Chondrocyte (in vitro differentiated cells): ENCODE data around the gene TAPBP. TPM values are rescaled to one million over a fixed set of nuclear protein-coding genes. Genes with fewer than 3 reads are reported as not detected.
A peak's percentile ranks its signal among the peaks of the same experiment; 100 is the strongest.

Experiments used
- DNase-seq: peaks from one replicate; pipeline ENCODE4 v3.0.0; 2021; ENCODE audit warnings: mixed read lengths, low spot score
- H3K27ac Mint-ChIP-seq: one replicate; pipeline ENCODE4 v1.8.0; 2021; ENCODE audit warnings: mild to moderate bottlenecking, moderate library complexity, mixed read lengths; ENCODE audit not compliant: unreplicated experiment
- H3K27me3 Mint-ChIP-seq: 2 replicates; pipeline ENCODE4 v1.8.0; 2021; ENCODE audit warnings: low read depth, mixed read lengths
- H3K36me3 Mint-ChIP-seq: 2 replicates; pipeline ENCODE4 v1.8.0; 2021; ENCODE audit warnings: low read depth, mixed read lengths
- H3K4me1 Mint-ChIP-seq: 2 replicates; pipeline ENCODE4 v1.8.0; 2021; ENCODE audit warnings: low read depth, mild to moderate bottlenecking, mixed read lengths
- H3K4me3 Mint-ChIP-seq: one replicate; pipeline ENCODE4 v1.8.0; 2021; ENCODE audit warnings: mild to moderate bottlenecking, moderate library complexity, mixed read lengths; ENCODE audit not compliant: unreplicated experiment
- H3K9me3 Mint-ChIP-seq: 2 replicates; pipeline ENCODE4 v1.8.0; 2021; ENCODE audit warnings: low read depth, mixed read lengths
- total RNA-seq: library from RNA; stranded (reverse); gene quantifications from 3 replicates; pipeline ENCODE4 v1.2.1, GENCODE V29; 2021
- TF ChIP-seq, protein P1 (sequence below): fragments of 200-600 bp; sonication (generic); IDR thresholded peaks from 2 replicates; pipeline ENCODE4 v1.5.0; 2021; ENCODE audit warnings: antibody characterized with exemption, mild to moderate bottlenecking, moderate library complexity

Gene TAPBP
- total RNA-seq, 1 donor from 2014 or later: 86.2 TPM

DNA sequence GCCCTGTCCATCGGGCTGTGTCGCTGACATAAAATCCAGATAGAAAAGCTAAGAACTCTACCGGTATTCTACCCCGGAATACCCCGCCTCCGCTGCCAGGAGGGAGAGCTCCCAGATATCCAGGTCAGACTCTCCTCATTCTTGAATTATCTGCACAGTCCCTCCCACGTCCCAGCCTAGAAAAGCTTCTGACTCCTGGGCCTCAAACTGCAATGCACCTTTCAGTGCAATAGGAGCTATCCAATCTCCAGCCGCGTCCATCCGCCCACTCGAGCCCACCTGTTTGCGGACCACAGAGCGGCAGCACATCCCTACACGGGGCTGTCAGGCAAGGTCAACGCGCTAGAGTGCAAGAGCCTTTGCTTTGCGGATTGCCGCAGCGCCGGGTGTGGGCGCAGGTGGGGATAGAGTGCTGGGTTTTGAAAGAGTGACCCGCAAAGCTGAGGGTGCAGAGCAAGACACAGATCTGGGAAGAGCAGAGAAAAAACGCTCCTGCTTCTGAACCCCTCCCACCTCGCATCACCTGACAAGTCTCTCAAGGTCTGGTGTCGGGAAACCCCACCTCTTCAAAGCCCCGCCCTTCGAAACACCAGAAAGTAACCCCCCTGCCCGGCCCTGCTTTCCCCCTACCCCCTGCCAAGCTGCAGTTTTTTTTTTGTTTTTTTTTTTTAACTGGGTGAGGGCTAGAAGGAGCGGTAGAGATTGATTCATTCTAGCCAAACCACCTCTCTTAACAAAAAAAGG is 1.3 kb downstream of the TAPBP start:
- DNase-seq: no peak
- peak overlapping the region; percentile 97 for H3K4me3 Mint-ChIP-seq
- H3K36me3 Mint-ChIP-seq: peaks cover 1% of the 10 kb centered on the region
- H3K4me1 Mint-ChIP-seq: peaks cover 46% of the 10 kb centered on the region
- peak overlapping the region; percentile 98 for H3K27ac Mint-ChIP-seq
- no peaks in the 10 kb centered on the region for H3K27me3 Mint-ChIP-seq
- TF ChIP-seq, protein P1, sequence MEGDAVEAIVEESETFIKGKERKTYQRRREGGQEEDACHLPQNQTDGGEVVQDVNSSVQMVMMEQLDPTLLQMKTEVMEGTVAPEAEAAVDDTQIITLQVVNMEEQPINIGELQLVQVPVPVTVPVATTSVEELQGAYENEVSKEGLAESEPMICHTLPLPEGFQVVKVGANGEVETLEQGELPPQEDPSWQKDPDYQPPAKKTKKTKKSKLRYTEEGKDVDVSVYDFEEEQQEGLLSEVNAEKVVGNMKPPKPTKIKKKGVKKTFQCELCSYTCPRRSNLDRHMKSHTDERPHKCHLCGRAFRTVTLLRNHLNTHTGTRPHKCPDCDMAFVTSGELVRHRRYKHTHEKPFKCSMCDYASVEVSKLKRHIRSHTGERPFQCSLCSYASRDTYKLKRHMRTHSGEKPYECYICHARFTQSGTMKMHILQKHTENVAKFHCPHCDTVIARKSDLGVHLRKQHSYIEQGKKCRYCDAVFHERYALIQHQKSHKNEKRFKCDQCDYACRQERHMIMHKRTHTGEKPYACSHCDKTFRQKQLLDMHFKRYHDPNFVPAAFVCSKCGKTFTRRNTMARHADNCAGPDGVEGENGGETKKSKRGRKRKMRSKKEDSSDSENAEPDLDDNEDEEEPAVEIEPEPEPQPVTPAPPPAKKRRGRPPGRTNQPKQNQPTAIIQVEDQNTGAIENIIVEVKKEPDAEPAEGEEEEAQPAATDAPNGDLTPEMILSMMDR: no peak
- H3K9me3 Mint-ChIP-seq: no peaks in the 10 kb centered on the region

- no peak for DNase-seq
- Mint-ChIP-seq H3K27ac (peak overlapping the region; percentile 27), H3K9me3 (no peaks in the 10 kb centered on the region), H3K4me3 (no peak overlapping the region), H3K27me3 (no peaks in the 10 kb centered on the region), H3K36me3 (peaks cover 11% of the 10 kb centered on the region), H3K4me1 (peaks cover 5% of the 10 kb centered on the region)
- TF ChIP-seq, protein P1: no peak
Observed at GRCh38 chr6:33306356-33306755, 7.5 kb downstream of the TAPBP start.

GRCh38 chr6:33305052-33305451 is 8.8 kb downstream of the TAPBP start:
- DNase-seq: no peak
- H3K4me3 Mint-ChIP-seq: no peak overlapping the region
- H3K9me3 Mint-ChIP-seq: no peaks in the 10 kb centered on the region
- H3K36me3 Mint-ChIP-seq: peaks cover 12% of the 10 kb centered on the region
- TF ChIP-seq, protein P1: no peak
- peaks cover 17% of the 10 kb centered on the region for H3K4me1 Mint-ChIP-seq
- H3K27ac Mint-ChIP-seq: no peak overlapping the region
- no peaks in the 10 kb centered on the region for H3K27me3 Mint-ChIP-seq

DNA sequence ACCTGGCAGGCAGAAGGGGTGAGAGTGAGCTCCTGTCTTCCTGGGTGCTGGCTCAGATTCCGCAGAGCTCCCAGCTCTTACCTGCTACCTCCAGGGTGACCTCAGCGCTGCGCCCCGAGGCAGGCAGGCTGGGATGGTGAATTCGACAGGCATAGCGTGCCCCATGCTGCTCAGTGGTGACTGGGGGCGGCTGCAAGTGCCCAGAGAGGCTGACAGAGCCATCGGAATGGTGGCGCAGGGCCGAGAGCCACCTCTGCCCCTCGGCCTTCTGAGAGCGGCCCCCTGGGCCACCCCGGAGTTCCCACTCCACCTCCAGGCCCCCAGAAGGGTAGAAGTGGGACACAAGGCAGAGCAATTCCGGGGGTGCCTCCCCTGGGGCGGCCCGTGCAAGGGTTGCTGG is 9.7 kb downstream of the TAPBP start:
- H3K4me3 Mint-ChIP-seq: no peak overlapping the region
- H3K9me3 Mint-ChIP-seq: no peaks in the 10 kb centered on the region
- peaks cover 12% of the 10 kb centered on the region for H3K36me3 Mint-ChIP-seq
- H3K4me1 Mint-ChIP-seq: peaks cover 21% of the 10 kb centered on the region
- no peaks in the 10 kb centered on the region for H3K27me3 Mint-ChIP-seq
- TF ChIP-seq, protein P1: no peak
- H3K27ac Mint-ChIP-seq: no peak overlapping the region
- DNase-seq: no peak

- Mint-ChIP-seq H3K27me3 (no peaks in the 10 kb centered on the region), H3K36me3 (peaks cover 12% of the 10 kb centered on the region), H3K4me1 (peaks cover 32% of the 10 kb centered on the region), H3K9me3 (no peaks in the 10 kb centered on the region), H3K4me3 (no peak overlapping the region), H3K27ac (no peak overlapping the region)
- no peak for DNase-seq
- TF ChIP-seq, protein P1: no peak
Observed at GRCh38 chr6:33301877-33302276, 12.0 kb downstream of the TAPBP start.
